ENCODE data around the gene SETD4. TPM values are rescaled to one million over a fixed set of nuclear protein-coding genes. Genes with fewer than 3 reads are reported as not detected.

SETD4 gene
- total and polyA plus RNA-seq, 2 of the 8 experiments (the other 6 are each of a cell fraction or from before 2014, with no cell fraction given), result 20.1 to 46.6 TPM

DNA sequence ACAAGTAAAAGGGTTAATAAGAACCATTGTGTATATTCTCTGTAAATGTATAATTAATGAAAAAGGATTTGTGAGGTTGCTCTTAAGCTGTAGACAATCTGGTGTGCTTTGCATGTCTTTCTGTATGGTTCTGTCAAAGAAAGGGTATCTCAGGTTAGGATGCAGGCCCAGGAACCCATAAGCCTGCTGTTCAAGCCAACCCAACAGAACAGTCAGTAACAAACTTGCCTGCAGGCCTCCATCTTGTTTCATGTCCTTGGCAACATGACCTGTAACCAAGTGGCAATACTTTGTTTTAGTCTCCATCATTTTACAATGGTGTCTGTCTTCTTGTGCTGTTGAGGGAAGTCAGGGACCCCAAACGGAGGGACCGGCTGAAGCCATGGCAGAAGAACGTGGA is 38.7 kb upstream of the SETD4 start:
- DNase-seq (ENCODE audit: low read depth in 1 of 2, low spot score in 2 of 2) (no peak), FAIRE-seq (no peak)
- Histone ChIP-seq H3K18ac (ENCODE audit: extremely low read depth, low read length) (peak overlapping the region; percentile 86), H3K56ac (replicated peaks; ENCODE audit: insufficient read length, low read depth, low read length) (peak overlapping the region; percentile 39), H2AFZ (ENCODE audit: low read length) (no peak overlapping the region), H4K91ac (replicated peaks; ENCODE audit: insufficient read length, low read length) (peak overlapping the region; percentile 99), H3K27me3 (replicated peaks in 1 of 4; ENCODE audit: control insufficient read depth in 3 of 4, extremely low read depth in 1 of 4, insufficient read depth in 3 of 4, low read length in 3 of 4) (no peaks in the 10 kb centered on the region), H4K8ac (ENCODE audit: extremely low read depth, insufficient read depth, low read length) (no peak overlapping the region), H3K14ac (ENCODE audit: insufficient read length) (no peak overlapping the region), H3K4me3 (ENCODE audit: extremely low read depth in 1 of 4, insufficient read depth in 2 of 4, low read depth in 3 of 4, low read length in 4 of 4) (no peak overlapping the region), H3K9me3 (ENCODE audit: insufficient read depth in 2 of 2, low read depth in 1 of 2, low read length in 1 of 2) (peaks cover 9 to 11% of the 10 kb centered on the region in 2 experiments), H3K23ac (ENCODE audit: insufficient read length) (no peak overlapping the region), H2BK120ac (replicated peaks; ENCODE audit: low read depth, low read length) (peak overlapping the region; percentile 100), H3K4me2 (ENCODE audit: insufficient read depth in 1 of 2, low read depth in 2 of 2, low read length in 2 of 2) (no peak overlapping the region), H4K5ac (ENCODE audit: insufficient read length, low read depth, low read length) (no peak overlapping the region), H3K27ac (ENCODE audit: low read depth, low read length) (peak overlapping the region; percentile 35; the same call in 1 of the 2 replicates), H2AK5ac (ENCODE audit: low read depth, low read length) (no peak overlapping the region; the same call in 1 of the 2 replicates), H2BK12ac (ENCODE audit: low read depth, low read length) (peak overlapping the region; percentile 96), H3K4ac (replicated peaks; ENCODE audit: insufficient read length, low read depth, low read length) (peak overlapping the region; percentile 98), H3K79me2 (ENCODE audit: control insufficient read depth in 1 of 2, insufficient read depth in 2 of 2, low read length in 2 of 2) (no peaks in the 10 kb centered on the region), H3K9ac (replicated peaks in 1 of 4; ENCODE audit: extremely low read depth in 1 of 4, low read depth in 3 of 4, low read length in 3 of 4) (no peak overlapping the region; a peak in 1 of 7 replicates), H4K20me1 (replicated peaks in 1 of 2; ENCODE audit: control insufficient read depth in 1 of 2, insufficient read depth in 2 of 2, low read length in 2 of 2) (no peaks in the 10 kb centered on the region), H3K79me1 (ENCODE audit: low read depth, low read length) (no peaks in the 10 kb centered on the region), H3K23me2 (ENCODE audit: low read depth, low read length) (no peaks in the 10 kb centered on the region), H2BK15ac (ENCODE audit: low read length) (no peak overlapping the region), H3K36me3 (ENCODE audit: control insufficient read depth in 2 of 4, insufficient read depth in 4 of 4, low read length in 3 of 4) (no peaks in the 10 kb centered on the region), H3K4me1 (replicated peaks in 1 of 4; ENCODE audit: control insufficient read depth in 3 of 4, insufficient read depth in 4 of 4, low read length in 3 of 4) (peaks cover 10 to 32% (median 17%) of the 10 kb centered on the region in 4 experiments; a peak in 5 of 7 replicates), H2BK20ac (ENCODE audit: low read length) (peak overlapping the region; percentile 88), H2BK5ac (ENCODE audit: low read depth, low read length) (peak overlapping the region; percentile 98; the same call in 1 of the 2 replicates)
- ChIA-PET CTCF (ENCODE audit: partially characterized antibody) (interaction anchor here (0.9 to 1.4 kb wide), 2 partner anchors 12 to 40 kb away, joined by 4 to 5 read pairs; no protein-coding TSS in a partner anchor), POLR2A (ENCODE audit: partially characterized antibody) (interaction anchor here (0.8 to 1.5 kb wide), 3 partner anchors 11 to 28 kb away, joined by 3 to 5 read pairs (median 3); no protein-coding TSS in a partner anchor)
- 52% methylated on average over 3 of the region's 3 CpGs; no CpG with 5 or more reads in 1 of the 2 experiments for WGBS, 2 experiments (ENCODE audit: extremely low coverage in 1 of 2, insufficient coverage in 1 of 2, insufficient read length in 1 of 2, insufficient replicate concordance in 2 of 2, low coverage in 1 of 2, low lambda C conversion rate in 2 of 2, missing lambda C conversion rate in 1 of 2)
- TF ChIP-seq YY1 (IDR thresholded peaks at IDR 0.05; ENCODE audit: low read depth, low read length) (peak; percentile 65; the same call in 1 of the 2 replicates), CHD2 (IDR thresholded peaks at IDR 0.05; ENCODE audit: low read length) (no peak)
